Measurements from ENCODE around the gene C2orf92.
"Not testable (repeated sequence)": the region's sequence is repeated elsewhere in the genome, so short reads cannot be mapped to it uniquely, and the experiment has no call there.

C2orf92 gene

GRCh38 chr2:97670471-97670870 is 958 bp downstream of the C2orf92 start:
- no peak for DNase-seq
- Histone ChIP-seq H3K27ac (no peak overlapping the region), H3K4me3 (ENCODE audit: low read depth, low read length) (no peak overlapping the region), H3K27me3 (replicated peaks) (no peaks in the 10 kb centered on the region), H3K36me3 (replicated peaks) (no peaks in the 10 kb centered on the region)
- TF ChIP-seq CTCF (IDR thresholded peaks at IDR 0.05; ENCODE audit: low read depth, low read length, missing control alignments): no peak
- in situ Hi-C loops (cut with HindIII; ENCODE audit: low pct_ligation_motif_present, low sequenced_read_pairs): no loop called here

- no peak overlapping the region for H3K27ac ChIP-seq
- H3K27me3 ChIP-seq (replicated peaks): no peaks in the 10 kb centered on the region
Measured at GRCh38 chr2:97671526-97671925, 2.0 kb downstream of the C2orf92 start.

GRCh38 chr2:97672606-97673140 is 3.2 kb downstream of the C2orf92 start:
- in situ Hi-C loops (cut with HindIII; ENCODE audit: low pct_ligation_motif_present, low sequenced_read_pairs); DNase-seq; H3K27me3 ChIP-seq (replicated peaks); H3K27ac ChIP-seq; H3K4me3 ChIP-seq (ENCODE audit: low read depth, low read length); H3K36me3 ChIP-seq (replicated peaks): not testable (repeated sequence)

More at GRCh38 chr2:97671526-97671925, 2.0 kb downstream of the C2orf92 start:
- no peak for DNase-seq
- Histone ChIP-seq H3K36me3 (replicated peaks) (no peaks in the 10 kb centered on the region), H3K4me3 (ENCODE audit: low read depth, low read length) (no peak overlapping the region)
- no peak for TF ChIP-seq CTCF (IDR thresholded peaks at IDR 0.05; ENCODE audit: low read depth, low read length, missing control alignments)
- in situ Hi-C loops (cut with HindIII; ENCODE audit: low pct_ligation_motif_present, low sequenced_read_pairs): no loop called here

GRCh38 chr2:97673182-97673914 is 3.8 kb downstream of the C2orf92 start:
- no peaks in the 10 kb centered on the region for H3K36me3 ChIP-seq (replicated peaks)
- H3K4me3 ChIP-seq (ENCODE audit: low read depth, low read length): no peak overlapping the region
- H3K27ac ChIP-seq: no peak overlapping the region
- DNase-seq: peak; percentile 21
- H3K27me3 ChIP-seq (replicated peaks): no peaks in the 10 kb centered on the region
- no peak for TF ChIP-seq CTCF (IDR thresholded peaks at IDR 0.05; ENCODE audit: low read depth, low read length, missing control alignments)
- in situ Hi-C loops (cut with HindIII; ENCODE audit: low pct_ligation_motif_present, low sequenced_read_pairs): no loop called here

- no peak for DNase-seq
- H3K36me3 ChIP-seq (replicated peaks): no peaks in the 10 kb centered on the region
Measured at GRCh38 chr2:97673915-97674283, 4.4 kb downstream of the C2orf92 start.

More at GRCh38 chr2:97673915-97674283, 4.4 kb downstream of the C2orf92 start:
- Histone ChIP-seq H3K4me3 (ENCODE audit: low read depth, low read length) (no peak overlapping the region), H3K27ac (no peak overlapping the region), H3K27me3 (replicated peaks) (no peaks in the 10 kb centered on the region)
- in situ Hi-C loops (cut with HindIII; ENCODE audit: low pct_ligation_motif_present, low sequenced_read_pairs): no loop called here
- TF ChIP-seq CTCF (IDR thresholded peaks at IDR 0.05; ENCODE audit: low read depth, low read length, missing control alignments): no peak
